ENCODE results near the gene HOXA9.

The HOXA9 gene

GRCh38 chr7:27200761-27201579, 35.6 kb upstream of the HOXA9 start:
- DNase-seq: no peak

- no peak for DNase-seq
These were observed 34.8 kb upstream of the HOXA9 start, which contains the start of gene HOXA13 for GRCh38 chr7:27199849-27200760. HOXA13 (minus strand) TSS chr7:27200091; CDS start chr7:27200077, 14 bp downstream.

GRCh38 chr7:27198871-27199801, 33.8 kb upstream of the HOXA9 start:
- DNase-seq: no peak

GRCh38 chr7:27198138-27198841, 33.0 kb upstream of the HOXA9 start:
- no peak for DNase-seq

GRCh38 chr7:27197137-27198042, 32.1 kb upstream of the HOXA9 start:
- DNase-seq: no peak

GRCh38 chr7:27196287-27196767, 31.0 kb upstream of the HOXA9 start:
- DNase-seq: peak; percentile 51

- no peak for DNase-seq
These were observed 29.5 kb upstream of the HOXA9 start for GRCh38 chr7:27194686-27195379.

- no peak for DNase-seq
These were observed 28.6 kb upstream of the HOXA9 start for GRCh38 chr7:27194002-27194352.

- no peak for DNase-seq
These were observed 28.1 kb upstream of the HOXA9 start for GRCh38 chr7:27193335-27194001.

GRCh38 chr7:27192546-27193334, 27.4 kb upstream of the HOXA9 start:
- no peak for DNase-seq

- no peak for DNase-seq
These were observed 26.7 kb upstream of the HOXA9 start for GRCh38 chr7:27191833-27192545.

GRCh38 chr7:27191161-27191731, 25.9 kb upstream of the HOXA9 start:
- DNase-seq: no peak

- no peak for DNase-seq
These were observed 24.8 kb upstream of the HOXA9 start for GRCh38 chr7:27189997-27190748.

GRCh38 chr7:27189295-27189996, 24.1 kb upstream of the HOXA9 start:
- DNase-seq: no peak

- no peak for DNase-seq
These were observed 23.3 kb upstream of the HOXA9 start for GRCh38 chr7:27188386-27189294.

Data from SHP77 treated with DMSO at 0.1 percent for 48 hours (cell line).